Measurements from ENCODE around the gene KCNK13.
"Not testable (repeated sequence)": the region's sequence is repeated elsewhere in the genome, so short reads cannot be mapped to it uniquely, and the experiment has no call there.

KCNK13 gene

DNA sequence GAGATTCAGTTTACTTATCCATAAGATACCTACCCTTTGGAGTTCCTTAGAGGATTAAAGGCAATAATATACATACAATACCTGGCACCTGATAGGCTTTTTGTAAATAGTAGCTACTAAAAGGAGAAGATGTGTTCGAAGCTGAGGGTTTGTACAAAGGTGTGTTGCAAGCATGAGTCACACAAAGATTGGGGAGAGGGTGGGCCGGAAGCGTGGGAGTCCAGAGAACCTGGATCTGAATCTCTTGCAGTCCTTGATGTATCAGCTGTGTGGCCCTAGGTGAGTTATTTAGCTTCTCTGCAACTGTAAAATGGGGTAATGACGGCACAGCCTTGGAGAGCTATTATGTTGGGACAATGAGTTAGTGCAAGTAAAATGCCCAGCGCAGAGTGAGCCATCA lies 132.9 kb downstream of the KCNK13 start:
- Histone ChIP-seq H3K36me3 (ENCODE audit: control insufficient read depth in 2 of 2, insufficient read depth in 1 of 2, low read length in 2 of 2) (no peaks in the 10 kb centered on the region), H3K4me3 (ENCODE audit: low read depth, low read length) (no peak overlapping the region), H3K9me3 (ENCODE audit: control insufficient read depth, insufficient read depth, low read depth, low read length) (no peaks in the 10 kb centered on the region), H3K4me1 (ENCODE audit: control insufficient read depth, insufficient read depth, low read length) (no peaks in the 10 kb centered on the region), H3K27ac (ENCODE audit: extremely low read depth, low read depth, low read length) (no peak overlapping the region)
- POLR2A ChIA-PET: no interaction called here
- CTCF ChIA-PET: interaction anchor here (0.6 to 1.9 kb wide), 8 partner anchors 11 to 283 kb away, joined by 3 to 5 read pairs (median 4); no protein-coding TSS in a partner anchor
- TF ChIP-seq ZNF664 (tag by site-specific recombination; IDR thresholded peaks at IDR 0.05) (no peak), REPIN1 (tag by site-specific recombination; IDR thresholded peaks at IDR 0.05; ENCODE audit: low read depth) (no peak), ZBTB21 (tag by site-specific recombination; IDR thresholded peaks at IDR 0.05) (no peak), ZNF76 (tag by site-specific recombination; IDR thresholded peaks at IDR 0.05; ENCODE audit: borderline replicate concordance, low read depth) (no peak), MEIS1 (CRISPR knock-in tag; IDR thresholded peaks at IDR 0.05; ENCODE audit: borderline replicate concordance) (no peak)

DNA sequence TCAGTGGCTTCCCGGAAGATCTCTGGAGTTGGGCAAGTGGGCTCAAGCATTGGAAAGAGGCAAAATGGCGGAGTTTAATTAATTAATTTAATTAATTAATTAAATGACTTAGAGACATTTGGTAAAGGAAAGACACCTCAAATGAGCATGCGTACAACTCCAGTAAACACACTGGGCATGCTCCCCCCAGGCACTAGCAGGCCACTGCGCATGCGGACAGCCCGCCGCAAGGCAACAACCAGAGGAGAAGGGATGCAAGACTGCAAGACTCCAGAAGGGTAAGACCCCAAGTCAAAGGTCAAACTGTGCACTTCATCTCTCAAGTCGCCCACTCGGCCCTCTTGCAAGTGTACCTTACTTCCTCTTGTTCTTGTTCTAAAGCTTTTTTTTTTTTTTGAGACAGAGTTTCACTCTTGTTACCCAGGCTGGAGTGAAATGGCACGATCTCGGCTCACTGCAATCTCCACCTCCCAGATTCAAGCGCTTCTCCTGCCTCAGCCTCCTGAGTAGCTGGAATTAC lies 136.8 kb downstream of the KCNK13 start:
- TF ChIP-seq, protein P1, sequence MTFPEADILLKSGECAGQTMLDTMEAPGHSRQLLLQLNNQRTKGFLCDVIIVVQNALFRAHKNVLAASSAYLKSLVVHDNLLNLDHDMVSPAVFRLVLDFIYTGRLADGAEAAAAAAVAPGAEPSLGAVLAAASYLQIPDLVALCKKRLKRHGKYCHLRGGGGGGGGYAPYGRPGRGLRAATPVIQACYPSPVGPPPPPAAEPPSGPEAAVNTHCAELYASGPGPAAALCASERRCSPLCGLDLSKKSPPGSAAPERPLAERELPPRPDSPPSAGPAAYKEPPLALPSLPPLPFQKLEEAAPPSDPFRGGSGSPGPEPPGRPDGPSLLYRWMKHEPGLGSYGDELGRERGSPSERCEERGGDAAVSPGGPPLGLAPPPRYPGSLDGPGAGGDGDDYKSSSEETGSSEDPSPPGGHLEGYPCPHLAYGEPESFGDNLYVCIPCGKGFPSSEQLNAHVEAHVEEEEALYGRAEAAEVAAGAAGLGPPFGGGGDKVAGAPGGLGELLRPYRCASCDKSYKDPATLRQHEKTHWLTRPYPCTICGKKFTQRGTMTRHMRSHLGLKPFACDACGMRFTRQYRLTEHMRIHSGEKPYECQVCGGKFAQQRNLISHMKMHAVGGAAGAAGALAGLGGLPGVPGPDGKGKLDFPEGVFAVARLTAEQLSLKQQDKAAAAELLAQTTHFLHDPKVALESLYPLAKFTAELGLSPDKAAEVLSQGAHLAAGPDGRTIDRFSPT (tag by site-specific recombination; IDR thresholded peaks at IDR 0.05): no peak
- TF ChIP-seq, protein P2, sequence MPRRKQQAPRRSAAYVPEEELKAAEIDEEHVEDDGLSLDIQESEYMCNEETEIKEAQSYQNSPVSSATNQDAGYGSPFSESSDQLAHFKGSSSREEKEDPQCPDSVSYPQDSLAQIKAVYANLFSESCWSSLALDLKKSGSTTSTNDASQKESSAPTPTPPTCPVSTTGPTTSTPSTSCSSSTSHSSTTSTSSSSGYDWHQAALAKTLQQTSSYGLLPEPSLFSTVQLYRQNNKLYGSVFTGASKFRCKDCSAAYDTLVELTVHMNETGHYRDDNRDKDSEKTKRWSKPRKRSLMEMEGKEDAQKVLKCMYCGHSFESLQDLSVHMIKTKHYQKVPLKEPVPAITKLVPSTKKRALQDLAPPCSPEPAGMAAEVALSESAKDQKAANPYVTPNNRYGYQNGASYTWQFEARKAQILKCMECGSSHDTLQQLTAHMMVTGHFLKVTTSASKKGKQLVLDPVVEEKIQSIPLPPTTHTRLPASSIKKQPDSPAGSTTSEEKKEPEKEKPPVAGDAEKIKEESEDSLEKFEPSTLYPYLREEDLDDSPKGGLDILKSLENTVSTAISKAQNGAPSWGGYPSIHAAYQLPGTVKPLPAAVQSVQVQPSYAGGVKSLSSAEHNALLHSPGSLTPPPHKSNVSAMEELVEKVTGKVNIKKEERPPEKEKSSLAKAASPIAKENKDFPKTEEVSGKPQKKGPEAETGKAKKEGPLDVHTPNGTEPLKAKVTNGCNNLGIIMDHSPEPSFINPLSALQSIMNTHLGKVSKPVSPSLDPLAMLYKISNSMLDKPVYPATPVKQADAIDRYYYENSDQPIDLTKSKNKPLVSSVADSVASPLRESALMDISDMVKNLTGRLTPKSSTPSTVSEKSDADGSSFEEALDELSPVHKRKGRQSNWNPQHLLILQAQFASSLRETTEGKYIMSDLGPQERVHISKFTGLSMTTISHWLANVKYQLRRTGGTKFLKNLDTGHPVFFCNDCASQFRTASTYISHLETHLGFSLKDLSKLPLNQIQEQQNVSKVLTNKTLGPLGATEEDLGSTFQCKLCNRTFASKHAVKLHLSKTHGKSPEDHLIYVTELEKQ (tag by site-specific recombination; IDR thresholded peaks at IDR 0.05; ENCODE audit: borderline replicate concordance): no peak
- TF ChIP-seq SALL2 (tag by site-specific recombination; IDR thresholded peaks at IDR 0.05; ENCODE audit: borderline replicate concordance): no peak
- TF ChIP-seq, protein P3, sequence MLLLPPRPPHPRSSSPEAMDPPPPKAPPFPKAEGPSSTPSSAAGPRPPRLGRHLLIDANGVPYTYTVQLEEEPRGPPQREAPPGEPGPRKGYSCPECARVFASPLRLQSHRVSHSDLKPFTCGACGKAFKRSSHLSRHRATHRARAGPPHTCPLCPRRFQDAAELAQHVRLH (tag by site-specific recombination; IDR thresholded peaks at IDR 0.05): no peak
- no peak for TF ChIP-seq WT1 (tag by site-specific recombination; IDR thresholded peaks at IDR 0.05)
- TF ChIP-seq ZNF112 (tag by site-specific recombination; IDR thresholded peaks at IDR 0.05): no peak
- no peak for TF ChIP-seq ZBTB7A (tag by site-specific recombination; IDR thresholded peaks at IDR 0.05; ENCODE audit: low read depth)
- TF ChIP-seq ZNF747 (tag by site-specific recombination; IDR thresholded peaks at IDR 0.05): no peak
- TF ChIP-seq ZNF350 (tag by site-specific recombination; IDR thresholded peaks at IDR 0.05): no peak
- TF ChIP-seq ZNF311 (tag by site-specific recombination; IDR thresholded peaks at IDR 0.05; ENCODE audit: borderline replicate concordance): no peak
- POLR2A ChIA-PET: no interaction called here
- Histone ChIP-seq H3K36me3 (ENCODE audit: control insufficient read depth in 2 of 2, insufficient read depth in 1 of 2, low read length in 2 of 2) (no peaks in the 10 kb centered on the region), H3K4me3 (ENCODE audit: low read depth, low read length) (no peak overlapping the region), H3K27ac (ENCODE audit: extremely low read depth, low read depth, low read length) (no peak overlapping the region), H3K4me1 (ENCODE audit: control insufficient read depth, insufficient read depth, low read length) (no peaks in the 10 kb centered on the region), H3K9me3 (ENCODE audit: control insufficient read depth, insufficient read depth, low read depth, low read length) (no peaks in the 10 kb centered on the region)
- CTCF ChIA-PET: no interaction called here

DNA sequence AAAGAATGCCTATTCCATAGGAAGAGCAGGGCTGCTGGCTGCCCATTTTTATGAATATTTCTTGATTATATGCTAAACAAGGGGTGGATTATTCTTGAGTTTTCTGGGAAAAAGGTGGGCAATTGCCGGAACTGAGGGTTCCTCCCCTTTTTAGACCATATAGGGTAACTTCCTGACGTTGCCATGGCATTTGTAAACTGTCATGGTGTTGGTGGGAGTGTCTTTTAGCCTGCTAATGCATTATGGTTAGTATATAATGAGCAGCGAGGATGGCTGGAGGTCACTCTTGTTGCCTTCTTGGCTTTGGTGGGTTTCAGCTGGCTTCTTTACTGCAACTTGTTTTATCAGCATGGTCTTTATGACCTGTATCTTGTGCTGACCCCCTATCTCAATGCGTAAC lies 138.8 kb downstream of the KCNK13 start:
- H3K4me3 ChIP-seq (ENCODE audit: low read depth, low read length); H3K4me1 ChIP-seq (ENCODE audit: control insufficient read depth, insufficient read depth, low read length); POLR2A ChIA-PET; H3K27ac ChIP-seq (ENCODE audit: extremely low read depth, low read depth, low read length); H3K36me3 ChIP-seq (ENCODE audit: control insufficient read depth in 2 of 2, insufficient read depth in 1 of 2, low read length in 2 of 2); CTCF ChIA-PET; H3K9me3 ChIP-seq (ENCODE audit: control insufficient read depth, insufficient read depth, low read depth, low read length): not testable (repeated sequence)

Data from HEK293 (cell line).